Stimulated activated memory B cell treated with anti-CD40 and anti-IgM and Interleukin-4, amounts not matched to agents 10 μg/mL and 1 μg/mL and 100 μg/mL, for 72 hours (primary cell): ENCODE data around the gene CCSER1.

Source experiments
- ATAC-seq: fragments of 150-1000 bp; cut with Tn5 transposase; 2 replicates; pipeline ENCODE4 v1.10.0; 2021
- H3K27ac Mint-ChIP-seq: one replicate; pipeline ENCODE4 v1.8.0; 2022; ENCODE audit warnings: mild to moderate bottlenecking, mixed read lengths
- H3K27me3 Mint-ChIP-seq: one replicate; pipeline ENCODE4 v1.8.0; 2022; ENCODE audit warnings: mixed read lengths
- H3K36me3 Mint-ChIP-seq: one replicate; pipeline ENCODE4 v1.8.0; 2022; ENCODE audit warnings: mixed read lengths
- H3K4me1 Mint-ChIP-seq: one replicate; pipeline ENCODE4 v1.8.0; 2022; ENCODE audit warnings: mixed read lengths
- H3K4me3 Mint-ChIP-seq: one replicate; pipeline ENCODE4 v1.8.0; 2022; ENCODE audit warnings: mild to moderate bottlenecking, moderate library complexity, mixed read lengths
- H3K9me3 Mint-ChIP-seq: one replicate; pipeline ENCODE4 v1.8.0; 2022; ENCODE audit warnings: mixed read lengths

CCSER1 gene

GRCh38 chr4:90979556-90979955 lies 852.4 kb downstream of the CCSER1 start:
- H3K4me1 Mint-ChIP-seq, result no peaks in the 10 kb centered on the region
- no peaks in the 10 kb centered on the region for H3K36me3 Mint-ChIP-seq
- H3K9me3 Mint-ChIP-seq, result peaks cover 2% of the 10 kb centered on the region
- no peak overlapping the region for H3K4me3 Mint-ChIP-seq
- ATAC-seq, result no peak
- no peaks in the 10 kb centered on the region for H3K27me3 Mint-ChIP-seq
- H3K27ac Mint-ChIP-seq, result no peak overlapping the region

- no peaks in the 10 kb centered on the region for H3K27me3 Mint-ChIP-seq
- H3K9me3 Mint-ChIP-seq, result peaks cover 2% of the 10 kb centered on the region
- H3K4me3 Mint-ChIP-seq, result no peak overlapping the region
- H3K27ac Mint-ChIP-seq, result no peak overlapping the region
- ATAC-seq, result no peak
- no peaks in the 10 kb centered on the region for H3K36me3 Mint-ChIP-seq
- H3K4me1 Mint-ChIP-seq, result peaks cover 7% of the 10 kb centered on the region
Observed at GRCh38 chr4:90982813-90983212, 855.6 kb downstream of the CCSER1 start.

GRCh38 chr4:90990284-90990683 lies 863.1 kb downstream of the CCSER1 start:
- no peak for ATAC-seq
- no peaks in the 10 kb centered on the region for H3K9me3 Mint-ChIP-seq
- no peaks in the 10 kb centered on the region for H3K27me3 Mint-ChIP-seq
- no peaks in the 10 kb centered on the region for H3K36me3 Mint-ChIP-seq
- H3K27ac Mint-ChIP-seq, result no peak overlapping the region
- H3K4me3 Mint-ChIP-seq, result no peak overlapping the region
- H3K4me1 Mint-ChIP-seq, result peaks cover 7% of the 10 kb centered on the region

- H3K4me3 Mint-ChIP-seq, result no peak overlapping the region
- H3K27me3 Mint-ChIP-seq, result no peaks in the 10 kb centered on the region
- no peaks in the 10 kb centered on the region for H3K4me1 Mint-ChIP-seq
- no peaks in the 10 kb centered on the region for H3K36me3 Mint-ChIP-seq
- no peaks in the 10 kb centered on the region for H3K9me3 Mint-ChIP-seq
- no peak for ATAC-seq
- no peak overlapping the region for H3K27ac Mint-ChIP-seq
Observed at GRCh38 chr4:90992213-90992612, 865.0 kb downstream of the CCSER1 start.

- Mint-ChIP-seq H3K9me3 (no peaks in the 10 kb centered on the region), H3K27me3 (no peaks in the 10 kb centered on the region), H3K27ac (no peak overlapping the region), H3K4me1 (no peaks in the 10 kb centered on the region), H3K4me3 (no peak overlapping the region), H3K36me3 (no peaks in the 10 kb centered on the region)
- no peak for ATAC-seq
Observed at GRCh38 chr4:90994851-90995574, 867.8 kb downstream of the CCSER1 start.

GRCh38 chr4:90995996-90996395 lies 868.8 kb downstream of the CCSER1 start:
- H3K9me3 Mint-ChIP-seq, result no peaks in the 10 kb centered on the region
- H3K27me3 Mint-ChIP-seq, result no peaks in the 10 kb centered on the region
- no peak overlapping the region for H3K4me3 Mint-ChIP-seq
- no peak for ATAC-seq
- H3K27ac Mint-ChIP-seq, result no peak overlapping the region
- H3K36me3 Mint-ChIP-seq, result no peaks in the 10 kb centered on the region
- H3K4me1 Mint-ChIP-seq, result no peaks in the 10 kb centered on the region

GRCh38 chr4:90996813-90997212 lies 869.6 kb downstream of the CCSER1 start:
- no peak overlapping the region for H3K27ac Mint-ChIP-seq
- no peaks in the 10 kb centered on the region for H3K27me3 Mint-ChIP-seq
- ATAC-seq, result no peak

GRCh38 chr4:91015861-91016260 lies 888.7 kb downstream of the CCSER1 start:
- Mint-ChIP-seq H3K27ac (no peak overlapping the region), H3K36me3 (peaks cover 7% of the 10 kb centered on the region), H3K27me3 (no peaks in the 10 kb centered on the region), H3K4me3 (no peak overlapping the region), H3K9me3 (peaks cover 6% of the 10 kb centered on the region), H3K4me1 (no peaks in the 10 kb centered on the region)
- ATAC-seq, result no peak

More at GRCh38 chr4:90996813-90997212, 869.6 kb downstream of the CCSER1 start:
- no peak overlapping the region for H3K4me3 Mint-ChIP-seq
- no peaks in the 10 kb centered on the region for H3K36me3 Mint-ChIP-seq
- no peaks in the 10 kb centered on the region for H3K9me3 Mint-ChIP-seq
- no peaks in the 10 kb centered on the region for H3K4me1 Mint-ChIP-seq

- no peak for ATAC-seq
- no peaks in the 10 kb centered on the region for H3K27me3 Mint-ChIP-seq
- H3K4me1 Mint-ChIP-seq, result no peaks in the 10 kb centered on the region
- H3K9me3 Mint-ChIP-seq, result peaks cover 6% of the 10 kb centered on the region
- H3K27ac Mint-ChIP-seq, result no peak overlapping the region
- H3K36me3 Mint-ChIP-seq, result peaks cover 7% of the 10 kb centered on the region
- no peak overlapping the region for H3K4me3 Mint-ChIP-seq
Observed at GRCh38 chr4:91019513-91019912, 892.3 kb downstream of the CCSER1 start.

GRCh38 chr4:91025241-91026148 lies 898.3 kb downstream of the CCSER1 start:
- Mint-ChIP-seq H3K4me1 (no peaks in the 10 kb centered on the region), H3K27me3 (no peaks in the 10 kb centered on the region), H3K36me3 (no peaks in the 10 kb centered on the region), H3K27ac (no peak overlapping the region), H3K4me3 (no peak overlapping the region), H3K9me3 (no peaks in the 10 kb centered on the region)
- no peak for ATAC-seq

- Mint-ChIP-seq H3K4me1 (no peaks in the 10 kb centered on the region), H3K4me3 (no peak overlapping the region), H3K27me3 (no peaks in the 10 kb centered on the region), H3K27ac (no peak overlapping the region), H3K9me3 (no peaks in the 10 kb centered on the region), H3K36me3 (no peaks in the 10 kb centered on the region)
- no peak for ATAC-seq
Observed at GRCh38 chr4:91028228-91028627, 901.0 kb downstream of the CCSER1 start.

- Mint-ChIP-seq H3K27me3 (no peaks in the 10 kb centered on the region), H3K27ac (no peak overlapping the region), H3K4me1 (no peaks in the 10 kb centered on the region), H3K9me3 (no peaks in the 10 kb centered on the region), H3K4me3 (no peak overlapping the region), H3K36me3 (no peaks in the 10 kb centered on the region)
- ATAC-seq, result no peak
Observed at GRCh38 chr4:91031761-91032160, 904.6 kb downstream of the CCSER1 start.

GRCh38 chr4:91032725-91033445 lies 905.7 kb downstream of the CCSER1 start:
- ATAC-seq, result no peak
- Mint-ChIP-seq H3K36me3 (no peaks in the 10 kb centered on the region), H3K27me3 (no peaks in the 10 kb centered on the region), H3K9me3 (peaks cover 3% of the 10 kb centered on the region), H3K4me3 (no peak overlapping the region), H3K27ac (no peak overlapping the region), H3K4me1 (no peaks in the 10 kb centered on the region)

- Mint-ChIP-seq H3K4me1 (no peaks in the 10 kb centered on the region), H3K27me3 (no peaks in the 10 kb centered on the region), H3K9me3 (peaks cover 3% of the 10 kb centered on the region), H3K27ac (no peak overlapping the region), H3K4me3 (no peak overlapping the region), H3K36me3 (no peaks in the 10 kb centered on the region)
- no peak for ATAC-seq
Observed at GRCh38 chr4:91035276-91035675, 908.1 kb downstream of the CCSER1 start.

- Mint-ChIP-seq H3K27me3 (no peaks in the 10 kb centered on the region), H3K4me1 (no peaks in the 10 kb centered on the region), H3K27ac (no peak overlapping the region), H3K36me3 (no peaks in the 10 kb centered on the region), H3K4me3 (no peak overlapping the region), H3K9me3 (peaks cover 5% of the 10 kb centered on the region)
- no peak for ATAC-seq
Observed at GRCh38 chr4:91037951-91038350, 910.8 kb downstream of the CCSER1 start.
